Progenitor cell of endocrine pancreas (in vitro differentiated cells): ENCODE results near the gene AK2. TPM values are rescaled to one million over a fixed set of nuclear protein-coding genes. Genes with fewer than 3 reads are reported as not detected.

Source experiments
- DNase-seq: peaks from one replicate; pipeline ENCODE4 v3.0.0; 2021; ENCODE audit warnings: low spot score; ENCODE audit not compliant: unreplicated experiment
- H3K27ac Mint-ChIP-seq: 2 replicates; pipeline ENCODE4 v1.8.0; 2021; ENCODE audit warnings: mild to moderate bottlenecking, moderate library complexity, mixed read lengths
- H3K27me3 Mint-ChIP-seq: 2 replicates; pipeline ENCODE4 v1.8.0; 2021; ENCODE audit warnings: mixed read lengths
- H3K36me3 Mint-ChIP-seq: 2 replicates; pipeline ENCODE4 v1.8.0; 2022; ENCODE audit warnings: mixed read lengths; ENCODE audit not compliant: insufficient read depth
- H3K4me1 Mint-ChIP-seq: 2 replicates; pipeline ENCODE4 v1.8.0; 2021; ENCODE audit warnings: low read depth, mixed read lengths
- H3K4me3 Mint-ChIP-seq: 2 replicates; pipeline ENCODE4 v1.8.0; 2021; ENCODE audit warnings: low read depth, mild to moderate bottlenecking, moderate library complexity, mixed read lengths
- H3K9me3 Mint-ChIP-seq: 2 replicates; pipeline ENCODE4 v1.8.0; 2021; ENCODE audit warnings: low read depth, mixed read lengths
- CTCF ChIP-seq: fragments of 200-600 bp; sonication (generic); IDR thresholded peaks from one replicate; pipeline ENCODE4 v1.5.0; 2021; ENCODE audit warnings: antibody characterized with exemption, mild to moderate bottlenecking; ENCODE audit not compliant: unreplicated experiment
- total RNA-seq: library from RNA; stranded (reverse); gene quantifications from 2 replicates; pipeline ENCODE4 v1.2.1, GENCODE V29; 2021

AK2 gene
- total RNA-seq, 1 donor from 2014 or later: 116 TPM

- no peak for TF ChIP-seq CTCF
- peaks cover 14% of the 10 kb centered on the region for H3K4me1 Mint-ChIP-seq
- H3K9me3 Mint-ChIP-seq: no peaks in the 10 kb centered on the region
- H3K27ac Mint-ChIP-seq: no peak overlapping the region
- peaks cover 34% of the 10 kb centered on the region for H3K36me3 Mint-ChIP-seq
- no peak for DNase-seq
- H3K27me3 Mint-ChIP-seq: no peaks in the 10 kb centered on the region
- H3K4me3 Mint-ChIP-seq: no peak overlapping the region
Observed at GRCh38 chr1:33021567-33022431, 14.9 kb downstream of the AK2 start.

- no peak overlapping the region for H3K27ac Mint-ChIP-seq
- no peaks in the 10 kb centered on the region for H3K9me3 Mint-ChIP-seq
- H3K27me3 Mint-ChIP-seq: no peaks in the 10 kb centered on the region
- DNase-seq: no peak
- peaks cover 16% of the 10 kb centered on the region for H3K4me1 Mint-ChIP-seq
- H3K4me3 Mint-ChIP-seq: no peak overlapping the region
- no peak for TF ChIP-seq CTCF
- peaks cover 36% of the 10 kb centered on the region for H3K36me3 Mint-ChIP-seq
Observed at GRCh38 chr1:33018112-33018511, 18.6 kb downstream of the AK2 start.

- TF ChIP-seq CTCF: no peak
- no peak overlapping the region for H3K27ac Mint-ChIP-seq
Observed at GRCh38 chr1:33017175-33017574, 19.5 kb downstream of the AK2 start.

GRCh38 chr1:33015216-33015615, 21.5 kb downstream of the AK2 start:
- Mint-ChIP-seq H3K4me3 (no peak overlapping the region), H3K36me3 (peaks cover 31% of the 10 kb centered on the region), H3K9me3 (no peaks in the 10 kb centered on the region), H3K4me1 (peaks cover 7% of the 10 kb centered on the region), H3K27ac (peak overlapping the region; percentile 39), H3K27me3 (no peaks in the 10 kb centered on the region)
- no peak for TF ChIP-seq CTCF
- no peak for DNase-seq

More at GRCh38 chr1:33017175-33017574, 19.5 kb downstream of the AK2 start:
- Mint-ChIP-seq H3K4me1 (peaks cover 9% of the 10 kb centered on the region), H3K27me3 (no peaks in the 10 kb centered on the region), H3K4me3 (no peak overlapping the region), H3K36me3 (peaks cover 34% of the 10 kb centered on the region), H3K9me3 (no peaks in the 10 kb centered on the region)
- no peak for DNase-seq

GRCh38 chr1:33014464-33015163, 22.1 kb downstream of the AK2 start:
- Mint-ChIP-seq H3K27me3 (no peaks in the 10 kb centered on the region), H3K36me3 (peaks cover 29% of the 10 kb centered on the region), H3K4me3 (no peak overlapping the region), H3K27ac (peak overlapping the region; percentile 39), H3K4me1 (peaks cover 13% of the 10 kb centered on the region), H3K9me3 (no peaks in the 10 kb centered on the region)
- no peak for DNase-seq
- TF ChIP-seq CTCF: no peak
